GM18508 (cell line): ENCODE data around the gene MAST3.
A peak's percentile ranks its signal among the peaks of the same experiment; 100 is the strongest.

ENCODE experiments used
- ATAC-seq: cut with Tn5 transposase; IDR thresholded peaks from one replicate; pipeline ENCODE4 v1.9.1; 2021; ENCODE audit warnings: moderate number of reproducible peaks; ENCODE audit not compliant: insufficient read depth, unreplicated experiment

MAST3 gene

DNA sequence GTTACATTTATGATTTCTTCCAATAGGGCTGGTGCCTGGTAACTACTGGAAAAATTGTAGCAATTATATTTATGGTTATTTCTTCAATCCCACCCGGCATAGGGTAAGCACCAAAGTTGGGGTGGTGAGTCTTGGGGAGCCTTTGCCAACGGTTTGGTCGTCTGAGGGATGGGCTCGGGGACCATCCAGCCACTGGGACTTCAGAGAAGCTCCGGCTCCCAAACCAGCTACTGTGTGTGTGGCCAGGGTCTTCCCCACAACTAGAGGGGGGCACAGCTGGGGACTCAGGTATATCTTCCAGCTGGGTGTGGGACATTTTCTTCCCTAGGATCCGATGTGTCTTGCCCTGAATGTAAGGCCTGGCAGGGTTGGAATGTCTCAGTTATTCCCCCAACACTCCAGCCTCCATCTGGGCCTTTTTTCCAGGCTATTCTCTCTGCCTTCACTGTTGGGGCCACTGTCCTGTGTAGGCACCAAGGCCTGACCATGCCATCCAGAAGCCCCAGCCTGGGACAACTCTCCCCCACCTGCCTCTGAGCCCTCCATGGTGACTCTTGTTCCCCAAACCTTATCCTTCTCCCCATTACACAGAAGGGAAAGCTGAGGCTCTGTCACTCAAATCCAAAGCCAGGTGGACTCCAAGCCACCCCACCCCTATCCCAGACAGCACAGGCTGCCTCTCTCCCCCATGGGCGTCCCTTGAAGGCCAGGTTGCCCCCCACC, 74.9 kb downstream of the MAST3 start:
- no peak for ATAC-seq

DNA sequence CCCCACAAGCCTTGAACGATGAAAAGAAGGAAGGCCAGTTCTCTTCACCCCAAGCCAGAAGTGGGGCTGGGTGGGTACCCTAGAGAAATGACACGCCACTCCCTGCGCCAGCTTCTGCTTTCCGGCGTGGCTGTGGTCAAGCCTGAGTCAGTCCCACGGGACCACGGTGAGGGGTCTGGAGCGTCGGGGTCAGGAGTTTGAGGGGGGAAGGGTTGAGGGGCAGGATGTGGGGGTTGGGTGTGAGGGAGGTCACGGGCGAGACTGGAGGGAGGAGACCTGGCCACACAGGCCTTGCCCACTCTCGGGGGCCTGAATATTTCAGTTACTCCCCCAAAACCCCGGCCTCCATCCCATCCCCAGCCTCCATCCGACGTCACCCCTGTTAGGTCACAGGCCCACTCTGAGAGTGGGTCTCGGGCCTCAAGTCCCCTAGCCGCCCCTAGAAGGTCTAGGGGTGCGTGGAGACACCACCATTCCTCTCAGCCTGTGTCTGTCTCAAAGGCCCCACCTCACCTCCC, 75.5 kb downstream of the MAST3 start:
- ATAC-seq, result no peak

DNA sequence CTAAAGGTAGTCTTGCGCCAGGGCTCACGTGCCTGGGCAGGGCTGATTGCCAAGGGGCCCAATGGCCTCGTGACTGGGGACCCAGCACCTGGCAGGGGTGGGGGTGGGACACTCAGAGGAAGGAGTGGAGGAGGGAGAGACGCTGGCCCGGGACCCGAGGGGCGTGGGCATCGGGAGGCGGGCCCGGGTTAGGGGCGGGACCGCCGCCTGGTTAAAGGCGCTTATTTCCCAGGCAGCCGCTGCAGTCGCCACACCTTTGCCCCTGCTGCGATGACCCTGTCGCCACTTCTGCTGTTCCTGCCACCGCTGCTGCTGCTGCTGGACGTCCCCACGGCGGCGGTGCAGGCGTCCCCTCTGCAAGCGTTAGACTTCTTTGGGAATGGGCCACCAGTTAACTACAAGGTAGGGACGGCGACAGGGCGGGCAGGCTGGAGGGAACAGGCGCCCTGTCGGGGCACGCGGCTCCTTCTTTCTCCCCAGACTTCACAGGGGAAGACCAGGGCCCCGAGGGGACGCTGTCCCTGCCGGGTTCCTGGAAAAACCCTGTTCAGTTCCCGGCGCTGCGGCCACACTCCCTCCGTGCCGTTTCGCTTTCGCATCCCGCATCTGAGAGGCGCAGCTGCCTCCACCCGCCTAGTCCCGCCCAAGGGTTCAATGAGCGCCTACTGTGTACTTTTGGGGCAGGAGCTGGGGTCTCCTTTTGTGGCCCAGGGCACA, 76.2 kb downstream of the MAST3 start, which contains the start of gene IFI30:
TSS of gene IFI30 (plus strand) at position 242 of the 717 bp plus-strand sequence. CDS start at position 271, 29 bp downstream.
- no peak for ATAC-seq

DNA sequence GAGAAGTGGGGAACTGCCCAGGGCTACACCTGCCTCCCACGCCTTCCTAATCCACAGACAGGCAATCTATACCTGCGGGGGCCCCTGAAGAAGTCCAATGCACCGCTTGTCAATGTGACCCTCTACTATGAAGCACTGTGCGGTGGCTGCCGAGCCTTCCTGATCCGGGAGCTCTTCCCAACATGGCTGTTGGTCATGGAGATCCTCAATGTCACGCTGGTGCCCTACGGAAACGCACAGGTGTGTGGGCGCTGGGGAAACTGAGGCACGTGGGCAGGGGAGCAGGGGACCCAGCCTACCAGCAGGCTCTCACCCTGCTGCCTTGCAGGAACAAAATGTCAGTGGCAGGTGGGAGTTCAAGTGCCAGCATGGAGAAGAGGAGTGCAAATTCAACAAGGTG, 77.4 kb downstream of the MAST3 start:
- no peak for ATAC-seq

DNA sequence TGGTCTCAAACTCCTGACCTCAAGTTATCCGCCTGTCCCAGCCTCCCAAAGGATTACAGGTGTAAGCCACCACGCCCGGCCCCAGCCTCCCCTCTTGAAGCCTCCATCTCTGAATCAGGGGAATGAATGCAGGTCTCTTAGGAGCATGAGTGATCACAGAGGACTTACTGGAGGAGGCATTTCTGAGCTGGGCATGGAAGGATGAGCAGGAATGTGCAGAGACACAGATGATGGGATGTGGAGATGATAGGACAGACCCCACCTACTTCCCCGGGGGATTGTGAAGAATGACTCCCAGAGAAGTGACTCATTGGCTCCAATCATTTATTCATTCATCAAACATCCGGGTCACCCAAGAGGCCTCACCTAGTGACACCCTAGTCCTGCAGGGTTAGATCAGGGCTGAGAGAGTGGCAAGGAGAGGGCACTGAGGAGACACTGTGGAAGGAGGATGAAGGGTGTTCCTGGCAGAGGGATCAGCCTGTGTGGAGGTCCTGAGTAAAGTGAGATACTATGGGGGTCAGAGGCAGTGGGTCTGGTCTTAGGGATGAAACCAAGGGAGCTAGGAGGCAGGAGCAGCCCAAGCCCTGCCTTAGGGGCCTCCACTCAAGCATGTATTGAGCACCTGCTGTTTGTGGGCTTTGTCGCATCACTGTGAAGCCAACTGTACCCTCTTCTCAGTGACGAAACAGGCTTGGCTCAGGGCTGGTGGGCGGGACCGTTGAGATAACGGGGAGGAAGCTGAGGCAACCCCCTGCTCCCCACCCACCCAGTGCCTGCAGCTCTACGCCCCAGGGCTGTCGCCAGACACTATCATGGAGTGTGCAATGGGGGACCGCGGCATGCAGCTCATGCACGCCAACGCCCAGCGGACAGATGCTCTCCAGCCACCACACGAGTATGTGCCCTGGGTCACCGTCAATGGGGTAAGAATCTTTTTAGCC, 79.1 kb downstream of the MAST3 start:
- ATAC-seq, result no peak

DNA sequence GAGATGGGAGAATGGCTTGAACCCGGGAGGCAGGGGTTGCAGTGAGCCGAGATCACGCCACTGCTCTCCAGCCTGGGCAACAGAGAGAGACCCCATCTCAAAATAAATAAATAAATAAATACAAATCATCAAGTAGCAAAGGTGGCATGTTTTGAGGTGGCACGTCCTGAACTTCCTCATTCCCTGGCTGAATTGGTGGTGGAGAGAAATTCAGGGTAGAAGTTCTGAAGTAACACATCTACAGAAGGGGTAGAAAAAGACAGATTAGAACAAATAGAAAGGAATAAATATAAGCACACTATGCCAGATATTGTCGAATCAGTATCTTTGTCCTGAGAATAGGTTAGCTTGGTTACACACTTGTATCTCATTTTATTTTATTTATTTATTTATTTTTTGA, 82.4 kb downstream of the MAST3 start:
- ATAC-seq, result no peak

DNA sequence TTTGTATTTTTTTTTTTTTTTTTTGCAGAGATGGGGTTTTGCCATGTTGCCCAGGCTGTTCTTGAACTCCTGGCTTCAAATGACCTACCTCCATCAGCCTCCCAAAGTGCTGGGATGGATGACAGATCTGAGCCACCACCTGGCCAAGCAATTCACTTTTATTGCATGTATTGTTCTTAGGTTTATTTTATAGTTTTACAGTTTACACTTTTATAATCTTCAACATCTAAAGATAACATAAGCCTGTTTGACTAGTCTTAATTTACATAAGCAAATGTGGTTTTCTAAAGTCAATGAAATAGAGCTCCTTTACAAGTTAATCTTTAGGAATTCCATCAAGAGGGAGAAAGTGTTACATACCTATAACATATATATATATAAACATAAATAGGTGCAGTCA, 86.0 kb downstream of the MAST3 start:
- no peak for ATAC-seq

DNA sequence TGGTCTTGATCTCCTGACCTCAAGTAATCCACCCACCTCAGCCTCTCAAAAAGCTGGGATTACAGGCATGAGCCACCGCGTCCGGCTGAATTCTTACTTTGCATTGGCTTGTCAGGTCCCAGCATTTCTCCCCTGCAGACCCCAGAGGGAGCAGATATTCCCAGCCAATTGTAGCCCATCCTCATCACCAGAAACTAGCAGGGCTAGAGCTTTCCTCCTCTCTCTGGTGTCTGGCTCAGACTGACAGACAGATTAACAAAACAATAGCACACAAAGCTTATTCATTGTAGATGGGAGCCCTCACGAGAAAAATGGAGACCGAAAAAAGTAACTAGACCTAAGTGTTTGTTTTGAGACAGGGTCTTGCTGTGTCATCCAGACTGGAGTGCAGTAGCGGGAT, 88.0 kb downstream of the MAST3 start:
- ATAC-seq, result no peak

DNA sequence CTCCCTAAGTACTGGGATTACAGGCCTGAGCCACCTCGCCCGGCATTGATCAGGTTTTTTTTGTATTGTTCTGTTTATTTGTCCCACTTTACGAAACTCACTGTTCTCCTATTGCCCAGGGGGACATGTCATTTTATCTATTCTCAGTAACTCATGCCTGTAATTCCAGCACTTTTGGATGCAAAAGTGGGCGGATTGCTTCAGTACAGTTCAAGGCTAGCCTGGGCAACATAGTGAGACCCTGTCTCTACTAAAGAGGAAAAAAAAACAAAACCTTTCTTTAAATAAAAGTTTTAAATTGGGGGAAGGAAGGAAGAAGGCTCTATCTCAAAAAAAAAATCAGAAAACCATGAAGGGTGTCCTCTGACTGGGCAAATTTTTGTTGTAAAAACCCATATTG, 92.7 kb downstream of the MAST3 start:
- no peak for ATAC-seq

DNA sequence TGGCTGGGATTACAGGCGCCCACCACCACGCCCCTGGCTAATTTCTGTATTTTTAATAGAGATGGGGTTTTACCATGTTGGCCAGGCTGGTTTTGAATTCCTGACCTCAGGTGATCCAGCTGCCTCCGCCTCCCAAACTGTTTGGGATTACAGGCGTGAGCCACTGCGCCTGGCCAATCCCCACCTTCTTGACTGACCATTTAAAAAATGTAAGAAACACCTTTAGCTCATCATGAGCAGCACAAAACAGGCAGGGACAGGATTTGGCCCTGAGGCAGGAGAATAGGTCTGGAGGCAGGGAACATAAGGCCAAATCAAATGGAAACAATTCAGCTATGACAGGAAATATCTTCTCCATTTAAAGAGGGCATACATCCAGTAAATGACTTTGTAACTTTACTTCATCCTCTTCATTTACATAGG, 94.1 kb downstream of the MAST3 start:
- ATAC-seq, result no peak

DNA sequence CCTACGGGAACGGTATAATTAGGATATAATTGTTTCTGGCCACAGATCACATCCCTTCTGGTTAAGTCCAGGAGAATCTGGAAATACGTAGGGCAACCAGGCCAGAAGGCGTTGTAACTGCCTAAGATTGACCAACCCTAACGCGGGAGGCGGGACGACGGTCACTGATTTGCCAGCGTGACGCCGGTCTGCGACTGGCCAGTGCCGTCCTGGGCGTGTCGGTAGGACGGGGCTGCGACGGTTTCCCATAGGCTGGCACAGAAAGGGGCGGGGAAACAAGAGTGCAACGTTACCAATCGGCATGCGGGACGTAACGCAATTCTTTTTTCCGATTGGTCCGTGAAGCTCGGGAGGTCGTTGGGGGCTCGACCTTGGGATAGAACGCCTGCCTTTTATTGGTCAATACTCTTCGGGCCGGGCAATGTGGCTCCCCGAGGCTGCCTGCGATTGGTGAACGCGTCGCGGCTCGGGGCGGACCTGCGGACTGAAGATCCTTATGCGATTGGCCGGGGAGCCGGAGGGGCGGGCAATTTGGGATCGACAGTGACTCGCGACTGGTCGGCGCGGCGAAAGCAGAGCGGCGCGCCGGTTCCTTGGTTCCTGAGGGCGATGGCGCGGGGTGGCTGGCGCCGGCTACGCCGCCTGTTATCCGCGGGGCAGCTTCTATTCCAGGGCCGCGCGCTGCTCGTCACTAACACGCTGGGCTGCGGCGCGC, 95.3 kb downstream of the MAST3 start, which contains the start of gene MPV17L2:
TSS of gene MPV17L2 (plus strand) at position 546 of the 715 bp plus-strand sequence. CDS start at position 610, 64 bp downstream.
- ATAC-seq, result peak; percentile 82

DNA sequence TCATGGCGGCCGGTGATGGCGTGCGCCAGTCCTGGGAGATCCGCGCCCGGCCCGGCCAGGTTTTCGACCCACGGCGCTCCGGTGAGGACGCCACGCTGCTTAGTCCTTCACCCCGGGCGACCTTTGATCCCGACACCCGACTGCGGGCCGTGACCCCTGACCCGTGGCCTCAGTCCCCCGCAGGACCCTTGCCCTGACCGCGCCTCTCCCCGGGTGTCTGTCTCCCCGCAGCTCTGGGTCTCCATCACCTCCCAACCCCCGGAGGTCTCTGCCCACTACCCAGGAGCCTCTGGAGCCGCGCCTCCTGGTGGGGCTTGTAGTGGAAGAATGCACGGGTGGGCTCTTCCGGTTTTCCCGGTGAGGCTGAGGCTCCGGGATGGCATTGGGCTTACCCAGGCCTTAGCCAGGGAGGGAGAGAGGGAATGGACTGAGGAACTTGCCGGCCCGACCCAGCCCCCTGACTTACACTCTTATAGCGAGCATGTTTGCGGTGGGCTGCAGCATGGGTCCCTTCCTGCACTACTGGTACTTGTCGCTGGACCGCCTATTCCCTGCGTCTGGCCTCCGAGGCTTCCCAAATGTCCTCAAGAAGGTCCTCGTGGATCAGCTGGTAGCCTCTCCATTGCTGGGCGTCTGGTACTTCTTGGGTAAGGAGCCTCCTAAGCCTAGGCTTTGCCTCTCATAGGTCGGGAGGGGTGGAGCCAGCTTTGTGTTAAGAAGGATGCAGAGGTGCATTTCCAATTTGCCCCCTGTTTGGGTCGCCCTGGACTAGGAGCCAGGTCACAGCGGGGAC, 96.0 kb downstream of the MAST3 start:
- no peak for ATAC-seq

DNA sequence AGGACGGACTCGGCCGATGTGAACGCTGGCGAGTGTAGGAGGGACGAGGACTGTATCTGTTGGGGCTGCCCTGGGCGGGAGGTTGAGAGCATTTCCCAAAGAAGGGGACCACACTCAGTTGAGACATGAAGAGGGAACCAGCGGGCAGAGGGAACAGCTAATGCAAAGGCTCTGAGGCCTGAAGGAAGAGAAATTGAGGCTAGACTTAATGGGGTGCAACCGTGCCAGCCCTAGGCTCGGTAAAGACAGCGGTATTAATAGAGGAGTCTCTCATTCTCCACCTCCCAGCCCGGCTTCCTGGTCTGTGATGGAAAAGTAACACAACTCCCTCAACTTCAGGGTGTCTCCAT, 96.6 kb downstream of the MAST3 start:
- no peak for ATAC-seq

DNA sequence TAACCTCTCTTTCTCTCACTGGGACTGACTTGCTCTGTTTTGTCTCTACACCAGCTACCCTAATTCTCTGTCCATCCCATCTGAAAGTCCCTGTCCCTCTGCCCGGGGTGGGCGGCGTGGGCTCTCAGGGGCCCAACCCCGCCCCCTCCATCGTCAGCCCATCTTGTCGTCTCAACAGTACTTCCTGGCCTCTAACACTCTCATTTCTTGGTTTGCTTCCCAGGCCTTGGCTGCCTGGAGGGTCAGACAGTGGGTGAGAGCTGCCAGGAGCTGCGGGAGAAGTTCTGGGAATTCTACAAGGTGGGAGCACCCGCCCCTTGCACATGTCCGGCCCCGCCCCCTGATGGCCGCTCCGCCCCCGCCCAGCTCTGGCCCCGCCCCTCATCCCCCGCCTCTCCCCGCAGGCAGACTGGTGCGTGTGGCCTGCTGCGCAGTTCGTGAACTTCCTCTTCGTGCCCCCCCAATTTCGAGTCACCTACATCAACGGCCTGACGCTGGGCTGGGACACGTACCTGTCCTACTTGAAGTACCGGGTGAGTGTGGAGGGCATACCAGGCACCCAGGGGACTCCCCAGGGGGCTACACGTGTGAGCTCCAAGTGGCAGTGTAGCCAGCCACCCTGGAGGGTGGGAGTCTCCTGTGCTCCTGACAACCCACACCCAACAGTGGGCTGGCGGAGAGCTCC, 97.1 kb downstream of the MAST3 start:
- no peak for ATAC-seq

DNA sequence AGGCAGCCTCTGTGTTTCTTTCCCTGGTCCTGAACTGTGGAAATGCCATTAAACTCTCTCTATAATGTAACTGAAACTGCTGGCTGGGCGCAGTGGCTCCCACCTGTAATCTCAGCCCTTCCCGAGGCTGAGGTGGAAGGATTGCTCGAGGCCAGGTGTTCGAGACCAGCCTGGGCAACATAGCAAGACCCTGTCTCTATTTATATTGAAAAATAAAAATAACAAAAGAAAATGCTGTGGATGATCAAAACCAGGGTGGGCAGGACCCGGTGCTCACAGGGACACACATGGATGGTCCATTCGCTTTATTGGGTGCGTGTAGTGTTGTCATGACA, 98.9 kb downstream of the MAST3 start:
- no peak for ATAC-seq

DNA sequence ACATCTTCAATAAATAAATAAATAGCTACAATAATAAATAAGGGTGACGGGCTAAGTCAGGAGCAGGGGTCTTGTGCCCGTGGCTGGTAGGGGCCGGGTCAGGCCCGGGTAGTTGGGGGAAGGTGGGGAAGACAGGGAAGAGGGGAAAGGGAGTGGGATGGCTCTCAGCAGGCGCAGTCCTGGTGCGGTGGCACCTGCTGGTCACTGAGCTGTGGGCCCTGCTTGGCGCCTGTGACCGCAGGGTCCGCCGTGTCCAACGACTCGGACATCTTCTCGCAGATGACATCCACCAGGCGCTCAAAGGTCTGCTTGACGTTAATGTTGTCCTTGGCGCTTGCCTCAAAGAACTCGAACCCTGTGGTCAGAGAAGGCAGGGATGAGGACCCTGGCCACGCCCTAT, 99.7 kb downstream of the MAST3 start:
- no peak for ATAC-seq

DNA sequence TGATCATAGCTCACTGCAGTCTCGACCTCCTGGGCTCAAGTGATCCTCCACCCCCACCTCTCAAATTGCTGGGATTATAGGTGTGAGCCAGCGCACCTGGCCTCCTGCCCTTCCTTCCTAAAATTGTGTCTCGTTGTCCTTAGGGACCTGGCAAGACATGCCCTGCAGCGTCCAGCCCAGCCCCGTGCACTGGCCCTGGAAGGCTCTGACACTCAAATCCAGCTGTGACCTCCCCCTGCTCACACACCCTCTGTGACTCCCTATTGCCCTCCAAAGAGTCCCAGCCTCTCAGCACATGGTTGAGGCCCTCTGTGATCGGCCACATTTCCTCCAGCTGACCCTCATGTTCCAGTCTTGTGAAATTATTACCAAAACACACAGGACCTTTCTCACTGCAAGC, 100.4 kb downstream of the MAST3 start:
- no peak for ATAC-seq

DNA sequence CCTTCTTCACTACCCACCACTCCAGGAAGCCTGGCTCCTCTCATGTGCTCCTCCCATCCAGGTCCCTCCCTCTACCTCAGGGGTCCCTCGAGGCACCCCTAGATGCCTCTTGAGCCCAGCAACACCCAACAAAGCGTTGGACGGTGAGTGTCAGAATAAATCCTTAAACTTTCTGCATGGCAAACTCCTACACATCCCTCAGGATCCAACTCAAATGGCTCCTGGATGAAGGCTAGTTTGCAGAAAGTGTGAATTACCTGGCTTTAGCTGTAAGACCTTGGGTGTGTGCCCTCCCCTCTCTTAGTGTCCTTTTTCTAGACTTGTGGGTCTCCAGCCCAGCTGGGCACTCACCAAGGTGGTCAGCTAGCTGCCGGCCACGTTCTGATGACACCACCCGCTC, 100.8 kb downstream of the MAST3 start:
- ATAC-seq, result no peak
